ENCODE data around the gene ENAH. TPM values are rescaled to one million over a fixed set of nuclear protein-coding genes. Genes with fewer than 3 reads are reported as not detected.
A peak's percentile ranks its signal among the peaks of the same experiment; 100 is the strongest.

Gene ENAH
- total and polyA plus RNA-seq, 9 donors: 59.4 to 178 (median 149) TPM

- H3K27ac ChIP-seq (ENCODE audit: low read length): no peak overlapping the region
- no peaks in the 10 kb centered on the region for H3K4me1 ChIP-seq (ENCODE audit: control insufficient read depth, insufficient read depth, low read length)
- no CpG with 5 or more reads among the region's 2 CpGs for WGBS (ENCODE audit: insufficient coverage)
- H3K27me3 ChIP-seq (ENCODE audit: control insufficient read depth, insufficient read depth, low read length): no peaks in the 10 kb centered on the region
- no peak for DNase-seq
- H3K4me3 ChIP-seq (ENCODE audit: low read length): no peak overlapping the region
- H3K36me3 ChIP-seq (ENCODE audit: control insufficient read depth, insufficient read depth, low read length): peaks cover under 1% of the 10 kb centered on the region
- no peaks in the 10 kb centered on the region for H3K9me3 ChIP-seq (replicated peaks; ENCODE audit: control insufficient read depth, low read depth, low read length)
Measured at GRCh38 chr1:225534772-225535171, 118.2 kb downstream of the ENAH start.

GRCh38 chr1:225534135-225534534 is 118.8 kb downstream of the ENAH start:
- Histone ChIP-seq H3K9me3 (replicated peaks; ENCODE audit: control insufficient read depth, low read depth, low read length) (no peaks in the 10 kb centered on the region), H3K4me3 (ENCODE audit: low read length) (no peak overlapping the region), H3K36me3 (ENCODE audit: control insufficient read depth, insufficient read depth, low read length) (peaks cover 5% of the 10 kb centered on the region), H3K27ac (ENCODE audit: low read length) (no peak overlapping the region), H3K27me3 (ENCODE audit: control insufficient read depth, insufficient read depth, low read length) (no peaks in the 10 kb centered on the region), H3K4me1 (ENCODE audit: control insufficient read depth, insufficient read depth, low read length) (no peaks in the 10 kb centered on the region)
- DNase-seq: no peak
- no CpG with 5 or more reads among the region's 2 CpGs for WGBS (ENCODE audit: insufficient coverage)

- peak overlapping the region; percentile 16 for H3K27ac ChIP-seq (ENCODE audit: low read length)
- whole genome bisulfite sequencing (ENCODE audit: insufficient coverage): no CpG with 5 or more reads among the region's 1 CpG
Measured at GRCh38 chr1:225533238-225533637, 119.7 kb downstream of the ENAH start.

DNA sequence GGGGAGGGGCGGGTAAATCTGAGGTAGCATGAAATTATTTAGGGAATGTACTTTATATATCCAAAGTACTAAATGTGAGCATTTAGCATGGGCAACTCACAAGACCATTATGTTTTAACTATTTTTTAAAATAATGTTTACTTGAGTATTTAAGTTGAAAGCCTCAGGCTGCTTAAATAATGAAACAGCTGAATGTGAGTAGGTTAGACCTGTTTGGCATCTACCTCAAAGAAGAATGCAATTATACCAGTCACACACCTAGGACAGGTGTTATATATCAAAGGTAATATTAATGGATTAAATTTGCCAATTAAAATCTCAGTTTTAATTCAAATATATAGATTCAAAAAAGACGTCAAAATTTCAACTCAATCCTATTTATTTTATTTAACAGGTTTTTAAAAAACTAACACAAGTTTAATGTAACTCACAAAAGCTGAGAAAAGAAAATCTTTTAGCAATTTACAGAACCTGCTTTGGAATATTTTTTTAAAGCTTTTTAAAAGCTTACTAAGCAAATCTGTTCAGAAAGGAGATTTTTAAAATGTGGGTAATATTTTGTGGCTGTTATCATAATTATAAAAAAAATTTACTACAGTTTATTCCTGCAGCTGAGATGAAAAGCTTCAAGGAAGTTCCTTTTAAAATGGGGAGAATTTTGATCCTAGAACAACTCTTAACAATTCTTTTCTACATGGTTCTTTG is 120.5 kb downstream of the ENAH start:
- H3K27ac ChIP-seq (ENCODE audit: low read length): no peak overlapping the region
- no CpG with 5 or more reads among the region's 2 CpGs for WGBS (ENCODE audit: insufficient coverage)
- H3K4me3 ChIP-seq (ENCODE audit: low read length): no peak overlapping the region

More at GRCh38 chr1:225533238-225533637, 119.7 kb downstream of the ENAH start:
- no peak overlapping the region for H3K4me3 ChIP-seq (ENCODE audit: low read length)
- no peaks in the 10 kb centered on the region for H3K9me3 ChIP-seq (replicated peaks; ENCODE audit: control insufficient read depth, low read depth, low read length)
- no peaks in the 10 kb centered on the region for H3K27me3 ChIP-seq (ENCODE audit: control insufficient read depth, insufficient read depth, low read length)
- peaks cover 12% of the 10 kb centered on the region for H3K36me3 ChIP-seq (ENCODE audit: control insufficient read depth, insufficient read depth, low read length)
- DNase-seq: no peak
- H3K4me1 ChIP-seq (ENCODE audit: control insufficient read depth, insufficient read depth, low read length): no peaks in the 10 kb centered on the region

DNA sequence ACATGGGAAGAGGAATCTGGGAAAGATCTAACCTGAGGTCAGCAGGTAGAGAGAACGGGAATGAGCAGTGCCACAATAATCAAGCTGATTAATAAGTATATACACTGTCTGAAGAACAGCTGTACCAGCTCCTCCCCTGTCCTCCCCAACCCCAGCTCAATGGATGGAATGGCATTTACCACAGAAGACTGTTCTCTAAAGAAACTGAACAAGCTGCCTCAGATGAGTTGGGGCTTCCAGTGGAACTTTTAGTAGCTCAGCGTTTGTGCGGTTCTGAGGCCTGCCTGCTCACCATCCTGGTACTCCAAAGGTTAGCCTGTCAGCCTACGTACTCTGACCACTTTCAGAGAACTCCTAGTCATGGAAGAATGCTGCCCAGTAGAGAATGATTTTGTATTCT is 123.2 kb downstream of the ENAH start:
- Histone ChIP-seq H3K36me3 (ENCODE audit: control insufficient read depth, insufficient read depth, low read length) (peaks cover 13% of the 10 kb centered on the region), H3K4me3 (ENCODE audit: low read length) (no peak overlapping the region), H3K9me3 (replicated peaks; ENCODE audit: control insufficient read depth, low read depth, low read length) (no peaks in the 10 kb centered on the region), H3K4me1 (ENCODE audit: control insufficient read depth, insufficient read depth, low read length) (peaks cover 8% of the 10 kb centered on the region), H3K27me3 (ENCODE audit: control insufficient read depth, insufficient read depth, low read length) (no peaks in the 10 kb centered on the region), H3K27ac (ENCODE audit: low read length) (no peak overlapping the region)
- no peak for DNase-seq
- WGBS (ENCODE audit: insufficient coverage): 100% methylated on average over 2 of the region's 4 CpGs

More for the DNA sequence above, 120.5 kb downstream of the ENAH start:
- H3K4me1 ChIP-seq (ENCODE audit: control insufficient read depth, insufficient read depth, low read length): peaks cover 3% of the 10 kb centered on the region
- DNase-seq: no peak
- no peaks in the 10 kb centered on the region for H3K9me3 ChIP-seq (replicated peaks; ENCODE audit: control insufficient read depth, low read depth, low read length)
- no peaks in the 10 kb centered on the region for H3K27me3 ChIP-seq (ENCODE audit: control insufficient read depth, insufficient read depth, low read length)
- peaks cover 13% of the 10 kb centered on the region for H3K36me3 ChIP-seq (ENCODE audit: control insufficient read depth, insufficient read depth, low read length)

DNA sequence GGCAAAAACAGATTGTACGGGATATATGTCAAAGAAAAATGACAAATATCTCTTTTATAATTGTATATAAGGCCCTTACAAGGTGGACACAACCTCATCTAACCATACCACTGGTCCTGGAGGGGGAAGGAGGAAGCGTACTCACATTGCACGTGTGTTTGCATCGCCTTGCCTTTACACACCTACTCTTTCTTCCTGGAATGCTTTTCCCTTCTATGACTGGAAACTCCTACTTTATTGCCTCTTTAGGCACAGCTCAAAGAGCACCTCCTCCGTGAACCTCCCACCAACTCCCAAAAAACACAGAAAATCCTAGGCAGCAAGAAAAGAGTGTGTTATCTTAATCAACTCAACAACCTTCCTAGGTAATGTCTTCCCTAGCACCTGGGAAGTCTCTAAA is 125.3 kb downstream of the ENAH start:
- H3K36me3 ChIP-seq (ENCODE audit: control insufficient read depth, insufficient read depth, low read length): peaks cover 13% of the 10 kb centered on the region
- no CpG with 5 or more reads among the region's 5 CpGs for WGBS (ENCODE audit: insufficient coverage)
- peaks cover 8% of the 10 kb centered on the region for H3K4me1 ChIP-seq (ENCODE audit: control insufficient read depth, insufficient read depth, low read length)
- no peak overlapping the region for H3K27ac ChIP-seq (ENCODE audit: low read length)
- H3K4me3 ChIP-seq (ENCODE audit: low read length): no peak overlapping the region
- no peaks in the 10 kb centered on the region for H3K9me3 ChIP-seq (replicated peaks; ENCODE audit: control insufficient read depth, low read depth, low read length)
- no peak for DNase-seq
- no peaks in the 10 kb centered on the region for H3K27me3 ChIP-seq (ENCODE audit: control insufficient read depth, insufficient read depth, low read length)

DNA sequence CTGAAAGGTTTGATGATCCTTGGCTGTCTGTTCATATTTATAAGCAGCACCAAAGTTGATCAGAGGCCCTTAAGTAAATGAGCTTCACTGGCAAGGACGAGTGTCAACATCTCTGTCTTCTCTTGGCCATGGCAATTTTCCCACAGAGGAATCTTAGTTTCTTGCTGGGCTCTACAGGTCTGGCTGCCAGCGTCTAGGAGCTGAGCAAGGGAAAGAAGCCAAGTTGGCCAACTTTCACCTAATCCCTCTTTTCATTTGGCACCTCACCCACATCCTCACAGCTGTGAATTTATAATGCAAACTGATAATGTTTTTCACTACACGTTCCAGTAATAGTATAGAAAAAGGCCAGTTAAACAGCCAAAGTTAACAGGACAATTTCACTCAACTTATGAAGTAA is 126.0 kb downstream of the ENAH start:
- no peaks in the 10 kb centered on the region for H3K27me3 ChIP-seq (ENCODE audit: control insufficient read depth, insufficient read depth, low read length)
- H3K4me1 ChIP-seq (ENCODE audit: control insufficient read depth, insufficient read depth, low read length): peaks cover 8% of the 10 kb centered on the region
- H3K4me3 ChIP-seq (ENCODE audit: low read length): no peak overlapping the region
- H3K36me3 ChIP-seq (ENCODE audit: control insufficient read depth, insufficient read depth, low read length): peaks cover 13% of the 10 kb centered on the region
- no peaks in the 10 kb centered on the region for H3K9me3 ChIP-seq (replicated peaks; ENCODE audit: control insufficient read depth, low read depth, low read length)
- peak; percentile 56 for DNase-seq
- WGBS (ENCODE audit: insufficient coverage): 33% methylated on average over 1 of the region's 3 CpGs
- H3K27ac ChIP-seq (ENCODE audit: low read length): no peak overlapping the region

DNA sequence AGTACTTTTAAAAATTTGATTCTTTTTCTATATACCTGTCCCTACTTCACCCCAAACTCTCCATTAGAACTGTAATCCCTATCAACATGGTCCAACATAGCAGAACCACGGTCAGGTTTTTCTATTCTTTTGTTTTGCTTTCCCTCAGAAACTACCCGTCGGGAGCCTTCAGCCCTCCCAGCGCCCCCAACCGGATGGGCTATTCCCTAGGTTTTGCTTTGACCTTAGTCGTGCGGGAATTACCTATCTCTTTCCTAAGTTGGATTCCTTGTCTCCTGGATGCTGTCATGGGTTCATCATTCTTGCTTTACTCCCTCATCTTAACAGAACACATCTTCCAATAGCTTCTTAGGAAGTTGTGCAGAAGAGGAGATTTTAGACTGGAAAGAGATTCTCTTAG is 127.5 kb downstream of the ENAH start:
- no peak overlapping the region for H3K27ac ChIP-seq (ENCODE audit: low read length)
- peaks cover 8% of the 10 kb centered on the region for H3K4me1 ChIP-seq (ENCODE audit: control insufficient read depth, insufficient read depth, low read length)
- no peak overlapping the region for H3K4me3 ChIP-seq (ENCODE audit: low read length)
- no peak for DNase-seq
- 92% methylated on average over 7 of the region's 7 CpGs for WGBS (ENCODE audit: insufficient coverage)
- no peaks in the 10 kb centered on the region for H3K27me3 ChIP-seq (ENCODE audit: control insufficient read depth, insufficient read depth, low read length)
- H3K36me3 ChIP-seq (ENCODE audit: control insufficient read depth, insufficient read depth, low read length): peaks cover 13% of the 10 kb centered on the region
- no peaks in the 10 kb centered on the region for H3K9me3 ChIP-seq (replicated peaks; ENCODE audit: control insufficient read depth, low read depth, low read length)

DNA sequence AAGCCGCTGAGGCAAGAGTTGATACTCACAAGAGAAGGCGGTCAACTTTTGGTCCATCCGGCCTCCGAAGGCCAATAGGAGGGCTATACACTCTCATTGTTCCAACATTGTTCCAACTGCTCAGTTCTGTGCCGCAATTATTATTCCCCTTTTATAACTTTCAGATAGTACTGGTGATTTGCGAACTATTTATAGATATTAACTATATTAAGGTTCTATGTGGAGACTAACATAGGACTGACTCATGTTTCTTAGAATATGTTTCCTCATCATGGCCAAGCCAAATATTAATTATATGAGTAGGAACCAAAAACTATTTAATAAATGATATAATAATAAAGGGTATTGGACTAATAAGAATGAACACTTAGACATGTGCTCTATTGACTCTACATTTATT is 128.4 kb downstream of the ENAH start:
- Histone ChIP-seq H3K9me3 (replicated peaks; ENCODE audit: control insufficient read depth, low read depth, low read length) (no peaks in the 10 kb centered on the region), H3K4me1 (ENCODE audit: control insufficient read depth, insufficient read depth, low read length) (peaks cover 8% of the 10 kb centered on the region), H3K27ac (ENCODE audit: low read length) (no peak overlapping the region), H3K4me3 (ENCODE audit: low read length) (no peak overlapping the region), H3K36me3 (ENCODE audit: control insufficient read depth, insufficient read depth, low read length) (peaks cover 10% of the 10 kb centered on the region), H3K27me3 (ENCODE audit: control insufficient read depth, insufficient read depth, low read length) (no peaks in the 10 kb centered on the region)
- no CpG with 5 or more reads among the region's 6 CpGs for WGBS (ENCODE audit: insufficient coverage)
- no peak for DNase-seq

DNA sequence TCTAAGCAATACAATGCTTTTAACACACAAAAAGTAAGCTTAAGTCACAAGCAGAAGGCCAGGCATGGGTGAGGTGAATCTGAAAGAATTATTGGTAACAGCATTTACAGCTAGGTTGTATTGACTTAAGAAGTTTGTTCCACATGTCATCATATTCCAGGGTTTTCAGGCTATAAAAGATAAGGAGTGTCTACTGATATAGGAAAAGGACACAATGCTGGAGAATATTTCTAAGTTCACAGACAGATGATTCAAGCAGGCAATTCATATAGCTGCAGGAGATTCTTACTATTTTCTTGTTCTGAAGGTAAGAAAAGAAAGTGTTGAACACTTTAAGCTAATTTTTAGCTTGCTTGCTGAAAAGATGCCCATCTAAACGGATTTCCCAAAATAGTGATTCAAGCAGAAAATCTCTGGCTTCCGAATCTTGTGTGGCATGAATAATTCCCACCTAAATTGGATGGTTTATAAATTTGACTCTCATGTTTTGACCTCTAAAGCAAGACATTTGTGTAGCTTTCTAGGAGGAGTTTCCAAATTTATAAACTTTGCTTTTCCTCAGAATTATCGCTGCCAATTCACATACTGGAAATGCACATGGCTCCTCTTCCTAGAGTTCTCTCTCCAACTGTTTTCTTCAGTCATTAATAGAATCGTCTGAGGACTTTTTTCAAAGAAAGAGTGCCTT is 129.5 kb downstream of the ENAH start:
- WGBS (ENCODE audit: insufficient coverage): 56% methylated on average over 2 of the region's 4 CpGs
- H3K4me1 ChIP-seq (ENCODE audit: control insufficient read depth, insufficient read depth, low read length): peaks cover 8% of the 10 kb centered on the region
- peak; percentile 37 for DNase-seq
- no peaks in the 10 kb centered on the region for H3K9me3 ChIP-seq (replicated peaks; ENCODE audit: control insufficient read depth, low read depth, low read length)
- no peak overlapping the region for H3K4me3 ChIP-seq (ENCODE audit: low read length)
- peak overlapping the region; percentile 15 for H3K27ac ChIP-seq (ENCODE audit: low read length)
- H3K36me3 ChIP-seq (ENCODE audit: control insufficient read depth, insufficient read depth, low read length): peaks cover 6% of the 10 kb centered on the region
- H3K27me3 ChIP-seq (ENCODE audit: control insufficient read depth, insufficient read depth, low read length): no peaks in the 10 kb centered on the region

All from muscle of leg (tissue), 11 donors.